Activated CD8-positive, alpha-beta memory T cell treated with anti-CD3 and anti-CD28 coated beads, Interleukin-2, amount 50 U/mL, for 48 hours (primary cell): ENCODE data around the gene AADACL4.
A peak's percentile ranks its signal among the peaks of the same experiment; 100 is the strongest.

Source experiments
- DNase-seq: peaks from one replicate; pipeline ENCODE4 v3.0.0-alpha.2; 2020

Gene AADACL4

DNA sequence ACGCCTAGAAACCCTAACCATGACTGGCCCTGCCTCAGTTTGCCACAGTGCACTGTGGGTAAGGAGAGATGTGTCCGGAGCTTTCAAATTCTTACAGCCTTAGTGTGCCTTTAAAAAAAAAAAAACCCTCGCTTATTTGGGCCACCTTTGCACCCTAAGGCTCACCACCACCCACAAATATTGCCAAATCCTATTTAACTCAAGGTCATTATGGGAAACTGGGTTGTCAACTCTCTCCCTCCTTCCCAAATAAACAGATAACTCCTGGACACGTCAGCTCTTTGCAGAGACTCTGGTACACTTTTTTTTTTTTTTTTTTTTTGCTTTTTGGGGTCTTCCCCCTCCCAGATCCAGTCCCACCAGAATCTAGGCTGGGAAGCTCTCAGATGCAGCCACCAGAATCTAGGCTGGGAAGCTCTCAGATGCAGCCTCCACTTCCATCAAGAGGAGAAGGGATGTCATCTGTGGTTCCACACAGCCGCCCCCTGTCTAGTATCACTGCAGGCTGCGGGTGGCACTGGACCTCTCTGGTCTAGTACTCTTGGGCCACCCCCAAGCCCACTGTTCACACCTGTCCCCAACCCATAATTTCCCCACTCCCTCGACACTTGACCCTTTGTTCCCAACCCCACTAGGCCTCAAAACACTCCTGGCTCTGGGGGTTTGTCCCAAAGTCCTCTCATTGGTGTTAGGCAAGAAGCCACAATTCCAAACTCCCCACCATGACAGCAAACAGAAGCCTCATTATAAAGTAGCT is 29.3 kb upstream of the AADACL4 start:
- no peak for DNase-seq

DNA sequence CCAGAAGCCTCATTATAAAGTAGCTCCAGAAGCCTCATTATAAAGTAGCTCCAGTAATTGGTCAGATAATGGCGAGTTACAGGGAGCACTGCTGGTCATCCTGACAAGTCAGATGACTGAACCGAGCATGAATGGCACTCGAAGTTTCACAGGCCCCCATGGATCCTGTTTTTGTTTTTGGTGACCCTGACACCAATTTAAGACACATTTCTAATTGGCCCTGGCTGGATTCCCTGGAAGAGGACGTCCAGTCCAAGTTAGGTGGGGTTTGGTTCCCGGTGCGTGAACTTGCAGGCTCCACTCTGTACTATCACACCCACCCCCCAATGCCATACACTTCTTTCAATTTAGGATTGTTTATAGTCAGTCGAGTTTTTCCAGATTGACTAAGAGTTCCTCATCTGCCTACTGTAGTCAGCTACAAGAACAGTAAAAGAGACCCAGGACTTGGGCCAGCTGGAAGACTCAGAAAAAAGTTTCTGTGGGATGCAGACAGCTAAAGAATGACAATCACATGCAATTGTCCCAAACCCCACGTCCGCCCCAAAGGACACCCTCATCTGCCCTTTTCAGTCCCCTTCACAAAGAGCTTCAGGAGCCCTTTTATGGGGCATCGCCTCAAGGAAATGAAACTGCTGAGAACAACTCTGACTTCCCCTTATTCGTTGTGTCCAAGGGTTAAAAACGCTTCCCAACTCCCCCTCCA is 28.6 kb upstream of the AADACL4 start:
- DNase-seq: no peak

DNA sequence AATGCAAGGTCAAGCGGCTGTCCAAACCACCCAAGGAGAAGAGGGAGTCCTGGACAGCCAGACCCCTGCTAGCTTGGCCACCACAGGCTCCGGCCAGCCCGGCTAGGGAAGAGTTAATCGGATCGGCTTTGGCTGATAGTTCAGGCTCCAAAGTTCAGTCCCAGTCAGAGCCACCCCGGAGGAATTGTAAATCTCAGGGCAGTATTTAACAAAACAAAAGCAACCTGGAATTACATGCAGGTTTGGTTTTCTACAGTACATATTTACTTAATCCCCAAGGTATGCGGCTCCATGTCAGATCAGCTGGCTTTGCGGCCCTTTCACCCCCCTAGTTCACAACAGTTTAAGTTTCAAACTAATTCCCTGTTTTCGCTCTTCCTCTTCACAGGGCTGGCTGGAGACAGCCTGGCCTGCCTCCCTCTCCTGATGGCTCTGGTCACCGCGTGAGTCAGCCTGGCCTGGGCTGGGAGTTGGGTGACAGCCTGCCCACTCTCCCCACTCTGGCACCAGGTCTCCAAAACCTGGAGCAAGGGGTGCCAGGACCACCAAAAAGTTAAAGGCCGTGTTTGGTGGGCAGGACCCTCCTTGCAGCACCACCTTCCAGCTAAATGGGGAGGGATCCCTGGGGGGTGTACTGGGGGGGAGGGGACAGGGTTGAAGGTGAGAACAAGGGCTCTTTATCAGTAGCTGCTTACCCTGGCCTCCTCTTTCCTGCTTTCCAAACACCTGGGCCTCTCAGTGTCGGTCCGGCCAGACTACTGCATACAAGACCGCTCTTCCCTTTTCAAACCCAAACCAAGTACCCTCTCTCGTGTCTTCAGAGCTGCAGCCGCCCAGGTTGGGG is 27.8 kb upstream of the AADACL4 start:
- no peak for DNase-seq

DNA sequence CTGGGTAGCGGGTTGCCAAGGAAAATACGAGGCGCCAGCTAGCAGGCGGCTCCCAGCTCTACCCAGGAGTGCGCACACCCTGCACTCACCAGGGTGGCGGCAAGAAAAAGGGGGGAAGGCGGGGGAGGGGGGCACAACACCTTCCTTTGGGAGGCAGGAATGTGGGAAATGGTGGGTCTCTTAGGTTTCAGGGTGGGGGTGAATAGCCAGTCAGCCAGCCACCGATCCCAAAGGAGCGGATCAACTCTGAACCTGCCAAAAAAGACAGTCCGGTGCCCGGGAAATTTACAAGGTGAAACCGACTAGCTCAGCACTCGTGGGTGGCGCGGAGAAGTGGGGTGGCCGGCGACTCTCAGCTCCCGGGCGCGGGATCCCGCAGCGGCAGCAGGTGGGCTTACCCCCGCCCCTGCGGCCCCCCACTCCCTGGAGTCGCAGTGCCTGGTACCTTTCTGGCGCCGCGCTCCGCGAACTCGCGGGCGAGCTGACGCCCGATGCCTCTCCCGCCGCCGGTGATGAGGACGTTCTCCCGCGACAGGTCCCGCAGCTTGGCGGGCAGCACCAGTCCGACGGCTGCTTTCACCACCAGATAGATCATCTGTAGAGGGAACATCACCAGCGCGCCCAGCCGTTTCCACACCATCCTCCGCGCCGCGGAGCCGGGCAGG is 27.0 kb upstream of the AADACL4 start:
- DNase-seq: peak; percentile 75

DNA sequence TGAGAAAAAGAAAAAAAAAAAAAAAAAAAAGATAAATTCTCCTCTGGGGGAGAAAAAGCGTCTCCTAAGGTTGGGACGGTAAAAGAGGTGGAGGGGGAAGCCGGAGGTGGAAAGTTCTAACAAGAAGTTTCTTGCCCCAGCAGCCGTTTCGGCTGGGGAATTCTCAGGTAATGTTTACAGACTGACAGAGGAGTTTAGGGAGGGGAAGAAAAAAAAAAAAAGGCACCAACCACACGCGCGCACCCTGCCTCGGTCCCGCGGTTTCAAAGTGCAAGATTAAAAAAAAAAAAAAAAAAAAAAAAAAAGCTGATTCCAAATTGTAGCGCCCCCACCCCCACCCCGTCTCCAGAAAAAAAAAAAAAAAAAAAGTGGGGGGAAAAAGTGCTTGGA is 26.4 kb upstream of the AADACL4 start:
- DNase-seq: no peak

DNA sequence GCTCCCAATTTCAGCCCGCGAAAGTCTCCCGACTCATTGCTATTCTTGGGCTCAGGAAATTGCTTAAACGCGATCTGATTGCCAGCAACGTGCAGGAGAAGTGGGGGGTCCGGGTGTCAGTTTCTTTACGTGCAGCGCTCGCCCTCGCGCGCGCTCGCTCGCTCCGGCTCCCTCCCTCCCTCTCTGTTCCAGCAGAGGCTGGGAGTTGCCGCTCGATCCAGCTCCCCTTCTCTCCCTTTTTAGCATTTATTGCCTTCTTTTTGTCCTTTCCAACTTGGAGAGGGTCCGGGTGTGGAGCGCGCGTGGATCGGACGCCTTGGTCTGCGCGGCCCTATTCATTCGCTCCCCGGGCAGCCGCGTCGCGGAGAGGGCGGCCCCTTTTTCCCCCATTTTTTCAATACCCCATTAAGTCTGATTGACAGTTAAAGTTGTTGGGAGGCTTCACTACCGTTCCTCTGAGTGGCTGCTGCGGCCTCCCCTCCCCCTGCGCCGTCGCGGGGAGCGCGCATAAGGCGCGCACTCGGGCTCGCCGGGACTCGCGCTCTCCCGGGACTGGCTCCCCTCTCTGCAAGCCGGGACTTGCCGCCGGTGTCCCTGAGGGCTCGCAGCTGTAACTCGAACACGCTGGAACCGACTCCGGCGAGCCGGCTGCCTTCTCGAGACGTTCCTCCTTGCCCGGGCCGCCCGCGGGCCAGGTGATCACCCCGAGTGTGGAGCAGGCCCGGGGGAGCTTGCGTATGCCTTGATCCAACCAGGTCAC is 25.8 kb upstream of the AADACL4 start, which contains the start of gene DHRS3:
DHRS3 (minus strand) TSS at position 310 of the 760 bp plus-strand sequence. CDS start 862 bp downstream, outside the sequence.
- DNase-seq: peak; percentile 84

DNA sequence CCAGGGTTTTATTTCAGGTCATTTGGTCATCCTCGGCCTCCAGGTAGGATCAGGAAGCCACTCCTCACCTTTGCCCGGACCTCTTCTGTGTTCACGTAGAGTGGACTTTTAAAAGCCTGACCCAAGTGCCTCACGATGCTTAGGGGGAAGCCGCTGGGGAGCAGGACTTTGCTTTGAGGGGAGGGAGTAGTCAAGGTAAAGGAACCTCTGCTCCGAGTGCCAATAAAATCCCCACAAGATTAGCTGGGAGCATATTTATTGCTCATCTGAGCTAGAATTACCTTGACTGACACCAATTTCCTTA is 25.3 kb upstream of the AADACL4 start:
- no peak for DNase-seq

DNA sequence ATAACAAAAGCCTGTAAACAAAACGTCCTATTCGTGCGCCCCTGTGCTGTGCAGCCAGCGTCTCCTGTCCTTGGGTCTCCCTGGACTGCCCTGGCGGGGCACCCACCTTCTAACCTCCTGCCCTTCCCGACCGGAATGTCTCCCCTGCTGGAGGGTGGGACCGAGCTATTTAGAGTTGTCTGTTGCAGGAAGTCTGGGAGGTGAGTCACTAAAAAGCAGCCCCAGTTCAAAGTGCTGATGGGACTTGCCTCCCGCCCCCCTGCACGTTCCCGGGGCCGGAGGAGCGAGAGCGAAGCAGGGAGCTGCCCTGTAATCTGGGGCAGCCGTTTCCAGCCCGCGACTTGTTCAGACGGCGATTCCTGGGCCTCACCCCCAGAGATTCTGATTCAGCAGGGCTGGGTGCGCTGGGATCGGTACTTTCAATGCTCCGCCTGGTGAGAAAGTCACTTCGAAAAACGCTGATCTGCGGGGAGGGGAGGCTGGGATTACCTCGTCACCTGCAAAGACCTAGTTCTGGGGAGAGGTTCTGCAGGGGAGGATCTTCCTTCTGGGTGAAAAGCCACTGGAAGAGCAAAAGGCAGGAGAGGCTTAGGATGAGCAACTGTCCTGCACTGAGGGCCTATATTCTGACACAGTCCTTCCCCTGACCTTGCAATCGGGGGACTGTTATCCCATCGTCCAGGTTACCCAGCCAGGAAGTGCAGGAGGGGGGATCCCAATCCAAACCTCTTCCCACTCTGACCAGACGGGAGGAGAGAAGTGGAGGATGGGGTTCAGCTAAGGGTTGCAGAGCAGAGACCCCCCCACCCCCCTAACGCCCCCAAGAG is 24.7 kb upstream of the AADACL4 start:
- DNase-seq: peak; percentile 83

DNA sequence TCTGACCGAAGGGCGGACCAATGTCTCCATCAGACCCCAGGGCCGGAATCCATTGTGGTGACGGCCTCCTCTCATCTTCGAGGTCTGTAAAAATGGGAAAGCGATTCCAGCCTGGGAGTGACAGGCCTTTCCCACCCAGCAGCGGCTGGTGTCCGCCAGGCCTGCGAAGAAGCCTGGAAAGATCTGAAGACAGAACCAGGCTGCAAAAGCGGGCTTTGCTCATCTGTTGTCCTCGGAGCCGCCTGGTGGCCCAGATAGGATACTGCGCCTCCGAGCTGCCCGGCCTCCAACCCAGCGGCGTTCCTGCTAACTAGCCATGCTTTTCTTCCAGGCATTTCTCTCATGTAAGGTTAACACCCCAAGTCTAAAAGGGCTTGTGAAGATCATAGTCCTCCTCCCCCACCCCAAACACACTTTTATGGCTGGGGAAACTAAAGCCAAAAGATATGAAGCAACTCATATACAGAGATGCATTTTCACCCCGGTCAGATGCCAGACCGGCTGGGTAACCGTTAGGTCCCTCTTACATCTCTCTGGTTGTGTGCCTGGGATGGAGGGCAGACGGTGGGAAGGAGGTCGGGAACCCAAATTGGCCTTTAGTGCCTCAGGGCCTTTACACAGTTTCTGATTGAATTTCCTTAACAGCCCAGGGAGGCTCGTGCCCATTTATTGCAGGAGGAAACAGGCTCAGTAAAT is 23.9 kb upstream of the AADACL4 start:
- peak; percentile 88 for DNase-seq

DNA sequence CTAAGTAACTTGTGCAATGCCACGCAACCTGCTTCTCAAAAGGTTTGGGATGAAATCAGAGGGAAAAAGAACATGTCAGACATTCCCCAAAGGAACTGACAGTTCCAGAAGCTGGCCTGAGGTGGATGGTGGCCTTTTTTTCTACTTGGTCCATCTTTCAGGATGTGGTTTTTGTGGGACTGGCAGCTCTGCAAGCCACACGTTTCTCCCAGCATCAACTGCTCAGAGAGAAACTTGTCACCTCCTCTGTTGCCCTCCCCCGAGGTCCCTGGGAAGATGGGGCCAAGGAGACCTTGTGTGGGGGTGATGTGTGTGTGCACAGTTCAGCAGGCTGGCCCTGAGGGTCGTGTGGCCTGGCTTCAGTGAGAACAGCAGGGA is 23.4 kb upstream of the AADACL4 start:
- DNase-seq: peak; percentile 65

DNA sequence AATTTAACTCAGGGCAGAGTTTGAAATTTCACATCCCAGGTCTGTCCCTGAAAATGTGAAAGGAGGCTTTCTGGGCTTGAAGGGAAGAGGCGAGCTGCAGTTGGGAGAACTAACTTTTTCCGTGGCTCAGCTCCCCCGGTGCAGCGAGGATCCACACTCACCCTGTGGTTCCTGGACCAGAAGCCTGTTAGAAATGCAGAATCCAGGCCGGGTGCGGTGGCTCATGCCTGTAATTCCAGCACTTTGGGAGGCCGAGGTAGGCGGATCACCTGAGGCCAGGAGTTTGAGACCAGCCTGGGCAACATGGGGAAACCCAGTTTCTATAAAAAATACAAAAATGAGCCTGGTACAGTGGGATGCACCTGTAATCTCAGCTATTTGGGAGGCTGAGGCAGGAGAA is 23.0 kb upstream of the AADACL4 start:
- DNase-seq: no peak

DNA sequence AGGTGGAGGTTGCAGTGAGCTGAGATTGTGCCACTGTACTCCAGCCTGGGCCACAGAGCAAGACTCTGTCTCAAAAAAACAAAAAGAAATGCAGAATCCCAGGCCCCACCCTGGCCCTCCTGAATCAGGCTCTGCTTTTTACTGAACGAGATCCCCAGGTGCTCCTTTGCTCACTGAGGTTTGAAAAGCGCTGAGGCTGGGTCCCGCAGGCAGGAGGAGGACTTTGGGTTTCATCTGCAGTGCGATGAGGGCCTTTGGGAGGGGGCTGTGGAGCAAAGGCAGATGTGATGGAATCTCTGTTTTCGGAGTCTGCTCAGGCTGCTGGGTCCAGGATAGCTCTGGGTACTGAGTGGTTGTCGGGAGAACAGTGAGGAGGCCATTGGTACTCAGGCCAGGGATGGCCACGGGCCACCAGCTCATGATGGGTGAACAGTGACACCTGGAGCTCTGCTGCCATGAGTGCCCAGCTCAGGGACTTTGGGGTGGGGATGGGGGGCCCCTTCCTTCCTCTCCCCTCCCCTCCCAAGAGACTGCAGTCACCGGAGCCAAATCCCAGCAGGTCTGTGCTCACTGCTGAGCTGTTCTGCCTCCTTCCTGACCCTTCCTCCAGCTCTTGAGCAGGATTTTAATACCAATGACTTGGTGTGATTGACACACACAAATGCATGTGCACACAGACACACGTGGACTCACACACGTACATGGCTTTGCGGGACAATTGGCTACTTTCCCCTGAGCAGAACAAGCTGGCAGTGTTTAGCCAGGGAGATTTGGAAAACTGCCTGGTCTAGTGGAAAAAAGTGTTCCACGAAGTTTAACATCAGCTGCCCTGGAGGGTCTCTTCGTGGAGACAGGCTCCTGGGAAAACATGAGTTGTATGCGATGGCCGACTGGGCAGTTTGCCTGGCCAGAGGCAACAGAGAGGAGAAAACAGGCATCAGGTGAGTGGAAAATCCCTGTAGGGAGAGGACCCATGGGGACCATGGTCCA is 22.2 kb upstream of the AADACL4 start:
- no peak for DNase-seq

DNA sequence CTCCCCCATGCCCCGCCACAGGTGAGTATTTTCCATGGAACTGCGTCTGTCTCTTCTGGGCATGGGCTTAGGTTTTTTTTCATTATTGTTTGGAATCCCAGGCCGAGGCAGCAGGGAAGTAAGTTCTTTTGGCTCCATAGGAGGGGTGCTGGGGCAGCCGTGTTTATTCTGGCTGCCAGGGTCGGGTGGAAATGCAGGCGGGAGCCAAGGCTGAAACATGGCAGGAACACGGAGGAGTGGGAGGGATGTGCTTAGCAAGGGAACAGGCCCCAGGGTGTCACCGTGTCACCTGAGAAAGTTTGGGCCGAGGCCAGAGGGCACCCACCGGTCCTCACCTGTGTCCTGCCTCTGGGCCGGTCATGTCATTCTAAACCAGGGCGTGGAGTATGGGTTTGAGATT is 21.4 kb upstream of the AADACL4 start:
- DNase-seq: no peak

DNA sequence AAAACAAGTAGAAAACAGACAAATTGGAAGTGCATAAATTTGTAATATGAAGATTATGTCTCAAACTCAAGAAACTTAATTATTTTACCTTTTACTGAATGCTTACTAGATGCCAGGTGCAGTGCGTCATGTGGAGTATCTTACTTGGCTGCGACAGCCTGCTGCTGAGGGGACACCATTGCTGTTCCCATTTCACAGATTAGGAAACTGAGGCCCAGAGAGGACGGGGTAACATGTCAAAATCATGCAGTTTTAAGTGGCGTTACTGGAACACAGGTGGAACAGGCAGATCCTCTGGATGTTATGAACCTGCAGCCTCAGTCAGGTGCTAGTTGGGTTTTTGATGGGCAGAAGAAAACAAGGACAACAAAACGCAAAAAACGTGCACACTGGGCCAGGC is 18.6 kb upstream of the AADACL4 start:
- DNase-seq: no peak

DNA sequence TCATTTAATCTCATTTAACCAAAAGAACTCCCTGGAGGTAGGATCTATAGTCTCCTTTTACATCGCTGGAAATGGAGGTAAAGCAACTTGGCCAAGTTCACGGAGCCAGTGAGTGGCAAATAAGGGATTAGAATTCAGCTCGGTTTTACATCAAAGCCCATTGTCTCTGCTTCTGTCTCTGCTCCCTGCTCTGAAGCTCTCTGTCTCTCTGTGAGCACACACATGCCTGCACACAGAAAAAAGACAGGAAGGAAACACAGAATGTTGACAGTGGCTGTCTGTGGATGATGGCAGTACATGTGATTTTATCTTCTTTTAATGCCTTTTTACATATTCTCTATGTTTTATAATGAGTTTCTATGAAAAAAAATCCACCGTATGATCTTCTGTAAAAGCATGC is 17.0 kb upstream of the AADACL4 start:
- no peak for DNase-seq

DNA sequence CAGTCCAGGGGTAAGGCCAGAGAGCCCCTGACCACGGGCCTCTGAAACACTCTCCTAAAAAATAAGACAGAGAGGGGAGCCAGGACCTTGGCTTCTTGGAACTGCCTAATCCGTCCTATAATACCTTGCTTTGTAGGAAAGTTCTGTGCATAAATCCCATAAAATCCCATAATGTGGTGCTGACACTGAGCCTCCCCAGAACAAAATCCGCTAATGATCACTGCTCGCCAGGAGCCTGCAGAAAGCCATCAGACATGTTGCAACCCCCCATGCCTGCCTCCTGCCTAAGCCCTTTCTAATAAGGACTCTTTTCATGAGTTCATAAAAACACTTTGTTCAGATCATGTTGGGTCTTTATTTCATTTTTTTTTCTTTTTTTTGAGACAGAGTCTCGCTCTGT is 16.6 kb upstream of the AADACL4 start:
- DNase-seq: no peak

DNA sequence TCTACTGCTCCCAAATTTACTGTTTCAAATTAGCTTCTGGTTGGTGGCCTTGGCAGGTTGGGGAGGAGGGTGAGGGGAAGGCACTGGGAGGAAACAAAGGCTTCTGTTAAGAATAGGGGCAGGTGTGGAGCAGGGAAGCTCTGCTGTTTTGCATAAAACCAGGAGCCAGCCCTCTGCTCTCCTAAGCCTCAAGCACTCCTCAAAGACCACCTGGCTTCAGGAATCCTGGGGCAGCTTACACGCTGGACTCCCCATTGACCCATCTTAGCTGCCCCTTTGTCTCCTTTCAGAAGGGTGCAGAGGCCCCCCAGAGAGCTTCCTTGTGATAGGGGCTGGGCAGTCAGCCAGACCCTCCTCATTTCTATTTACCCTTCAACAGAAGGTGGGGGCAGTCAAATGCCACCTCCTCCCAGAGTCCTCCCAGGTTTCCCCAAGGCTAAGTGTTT is 14.4 kb upstream of the AADACL4 start:
- DNase-seq: no peak

DNA sequence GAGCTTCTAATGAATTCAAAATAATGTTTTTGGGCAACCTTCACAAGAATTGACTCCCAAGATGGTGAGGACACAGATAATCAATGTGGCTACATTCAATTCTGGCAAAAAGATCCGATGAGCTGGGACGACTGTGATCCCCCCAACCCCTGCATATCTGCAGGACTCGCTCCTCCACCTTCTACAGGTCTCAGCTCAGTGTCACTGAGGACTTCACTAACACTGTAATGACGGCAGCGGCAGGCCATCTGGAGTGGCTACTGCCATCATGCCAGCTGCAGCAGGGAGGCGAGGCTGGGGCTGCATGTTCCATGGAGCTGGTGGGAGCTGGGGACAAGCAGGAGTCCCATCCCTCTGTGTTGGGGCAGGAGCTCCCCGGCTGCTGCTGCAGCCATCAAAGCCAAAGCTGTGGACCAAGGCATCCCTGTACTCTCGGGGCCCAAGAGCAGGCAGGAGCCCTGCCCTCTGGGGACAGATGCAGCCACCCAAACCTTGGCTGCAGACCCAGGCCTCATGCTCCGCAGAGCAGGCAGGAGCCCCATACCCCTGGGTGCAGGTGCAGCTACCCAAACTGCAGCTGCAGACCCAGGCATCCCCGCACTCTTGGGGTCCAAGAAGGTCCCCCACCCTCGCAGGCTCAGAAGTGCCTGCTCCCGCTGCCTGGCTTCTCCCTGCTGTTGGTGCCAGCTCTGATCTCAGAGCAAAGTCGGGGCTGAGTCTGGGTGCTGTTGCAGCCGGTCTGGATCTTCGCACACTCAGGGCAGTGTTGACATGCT is 13.7 kb upstream of the AADACL4 start:
- no peak for DNase-seq
